ENCODE data around the gene ZNF688. TPM values are rescaled to one million over a fixed set of nuclear protein-coding genes. Genes with fewer than 3 reads are reported as not detected.

The ZNF688 gene
- total and polyA plus RNA-seq, 2 of the 8 experiments (the other 6 are each of a cell fraction or from before 2014, with no cell fraction given) = 2.7 to 3.5 TPM

DNA sequence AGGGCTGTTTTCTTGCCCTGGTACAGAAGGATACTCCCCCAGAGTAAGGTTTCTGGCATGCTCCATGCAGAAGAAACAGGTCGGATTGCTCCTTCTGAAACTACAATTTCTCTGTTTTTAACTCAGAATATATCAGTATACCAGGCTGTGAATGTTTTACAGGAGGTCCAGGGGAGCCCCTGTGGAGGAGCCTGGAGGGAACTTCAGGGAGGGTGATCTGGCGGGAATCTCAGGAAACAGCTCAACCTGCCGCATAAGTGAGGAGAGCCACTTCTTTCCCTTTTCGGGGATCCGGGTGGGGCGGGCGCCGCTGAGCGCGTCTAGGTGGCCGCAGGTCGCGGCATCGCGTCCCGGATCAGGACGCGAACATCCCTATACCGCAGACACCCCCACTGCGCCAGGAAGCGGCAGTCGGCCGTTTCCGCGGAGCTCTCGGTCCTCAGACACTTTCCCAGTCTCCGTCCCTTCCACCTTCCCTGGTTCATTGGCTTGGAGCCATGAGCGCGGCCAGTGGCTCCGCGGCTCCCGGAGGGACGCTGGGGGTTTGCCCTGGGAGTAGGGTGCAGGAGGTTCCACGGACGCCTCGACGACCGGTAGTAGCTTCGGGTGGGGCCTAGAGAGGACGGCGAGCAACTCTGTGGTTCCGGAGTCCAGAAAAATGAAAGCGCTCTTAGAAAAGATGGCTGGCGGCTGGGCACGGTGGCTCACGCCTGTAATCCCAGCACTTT is 10.3 kb downstream of the ZNF688 start (continued):
- TF ChIP-seq ASH2L (IDR thresholded peaks at IDR 0.05; ENCODE audit: low read length) = peak; percentile 53
- TF ChIP-seq, protein P1, sequence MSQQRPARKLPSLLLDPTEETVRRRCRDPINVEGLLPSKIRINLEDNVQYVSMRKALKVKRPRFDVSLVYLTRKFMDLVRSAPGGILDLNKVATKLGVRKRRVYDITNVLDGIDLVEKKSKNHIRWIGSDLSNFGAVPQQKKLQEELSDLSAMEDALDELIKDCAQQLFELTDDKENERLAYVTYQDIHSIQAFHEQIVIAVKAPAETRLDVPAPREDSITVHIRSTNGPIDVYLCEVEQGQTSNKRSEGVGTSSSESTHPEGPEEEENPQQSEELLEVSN (IDR thresholded peaks at IDR 0.05) = peak; percentile 74
- no peak for TF ChIP-seq CHD2 (IDR thresholded peaks at IDR 0.05; ENCODE audit: low read length)
- no peak for TF ChIP-seq SIRT6 (IDR thresholded peaks at IDR 0.05; ENCODE audit: low read length)
- TF ChIP-seq, protein P2, sequence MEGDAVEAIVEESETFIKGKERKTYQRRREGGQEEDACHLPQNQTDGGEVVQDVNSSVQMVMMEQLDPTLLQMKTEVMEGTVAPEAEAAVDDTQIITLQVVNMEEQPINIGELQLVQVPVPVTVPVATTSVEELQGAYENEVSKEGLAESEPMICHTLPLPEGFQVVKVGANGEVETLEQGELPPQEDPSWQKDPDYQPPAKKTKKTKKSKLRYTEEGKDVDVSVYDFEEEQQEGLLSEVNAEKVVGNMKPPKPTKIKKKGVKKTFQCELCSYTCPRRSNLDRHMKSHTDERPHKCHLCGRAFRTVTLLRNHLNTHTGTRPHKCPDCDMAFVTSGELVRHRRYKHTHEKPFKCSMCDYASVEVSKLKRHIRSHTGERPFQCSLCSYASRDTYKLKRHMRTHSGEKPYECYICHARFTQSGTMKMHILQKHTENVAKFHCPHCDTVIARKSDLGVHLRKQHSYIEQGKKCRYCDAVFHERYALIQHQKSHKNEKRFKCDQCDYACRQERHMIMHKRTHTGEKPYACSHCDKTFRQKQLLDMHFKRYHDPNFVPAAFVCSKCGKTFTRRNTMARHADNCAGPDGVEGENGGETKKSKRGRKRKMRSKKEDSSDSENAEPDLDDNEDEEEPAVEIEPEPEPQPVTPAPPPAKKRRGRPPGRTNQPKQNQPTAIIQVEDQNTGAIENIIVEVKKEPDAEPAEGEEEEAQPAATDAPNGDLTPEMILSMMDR (IDR thresholded peaks at IDR 0.05; ENCODE audit: control extremely low read depth in 1 of 3, insufficient read depth in 1 of 3, low read depth in 1 of 3, low read length in 3 of 3) = no peak
- no peak for TF ChIP-seq MAFK (IDR thresholded peaks at IDR 0.05; ENCODE audit: low read depth, low read length)
- TF ChIP-seq JUN (IDR thresholded peaks at IDR 0.05; ENCODE audit: low read depth, low read length) = no peak
- no peak for TF ChIP-seq JUND (IDR thresholded peaks at IDR 0.05; ENCODE audit: low read length)
- peak; percentile 41; the same call in 1 of the 2 replicates for TF ChIP-seq PHF8 (conservative IDR thresholded peaks at IDR 0.05; ENCODE audit: low read depth, low read length)
- no peak for TF ChIP-seq SUZ12 (IDR thresholded peaks at IDR 0.05; ENCODE audit: low read length)
- no peak for TF ChIP-seq BACH1 (IDR thresholded peaks at IDR 0.05; ENCODE audit: low read length)
- no peak for TF ChIP-seq NANOG (IDR thresholded peaks at IDR 0.05; ENCODE audit: insufficient read depth, low read depth, low read length, poor library complexity, severe bottlenecking)
- TF ChIP-seq RXRA (IDR thresholded peaks at IDR 0.05; ENCODE audit: insufficient read depth, low read depth, low read length) = no peak
- no peak for TF ChIP-seq CBX5 (IDR thresholded peaks at IDR 0.05; ENCODE audit: low read depth, low read length)

Measured in H1 (cell line).